Stomach smooth muscle (tissue), 2 donors: ENCODE results near the gene ADCY7.

Experiments
- H3K27ac ChIP-seq: one replicate; pipeline ENCODE4 v1.7.0; 2013; ENCODE audit warnings: mild to moderate bottlenecking, low read length, inconsistent platforms
- H3K27me3 ChIP-seq, 2 donors: one replicate each; pipeline ENCODE4 v1.7.0; 2013; ENCODE audit warnings: low read length in 2 of 2; ENCODE audit not compliant: insufficient read depth in 2 of 2, control insufficient read depth in 1 of 2
- H3K36me3 ChIP-seq, 2 donors: one replicate each; pipeline ENCODE4 v1.7.0; 2013; ENCODE audit warnings: low read length in 2 of 2; ENCODE audit not compliant: control insufficient read depth in 2 of 2, insufficient read depth in 2 of 2
- H3K4me1 ChIP-seq: one replicate; pipeline ENCODE4 v1.7.0; 2013; ENCODE audit warnings: low read length; ENCODE audit not compliant: control insufficient read depth, insufficient read depth
- H3K4me3 ChIP-seq, 2 donors: one replicate each; pipeline ENCODE4 v1.7.0; 2013; ENCODE audit warnings: low read length in 2 of 2
- H3K9ac ChIP-seq, 2 donors: one replicate each; pipeline ENCODE4 v1.7.0; 2013; ENCODE audit warnings: low read length in 2 of 2, mild to moderate bottlenecking in 1 of 2
- H3K9me3 ChIP-seq, 2 donors: one replicate each; pipeline ENCODE4 v1.7.0; 2013; ENCODE audit warnings: low read length in 2 of 2; ENCODE audit not compliant: control insufficient read depth in 2 of 2
- donor health status: healthy.
- donor health status: Pancreatic carcinoma.

Gene ADCY7

GRCh38 chr16:50275098-50275415, 8.7 kb downstream of the ADCY7 start:
- no peak overlapping the region for H3K9ac ChIP-seq
- H3K27ac ChIP-seq, result no peak overlapping the region
- peak overlapping the region in 1 of 2 donors; percentile 40 for H3K4me3 ChIP-seq

GRCh38 chr16:50275428-50276325, 9.3 kb downstream of the ADCY7 start:
- H3K4me1 ChIP-seq, result peaks cover 3% of the 10 kb centered on the region
- no peak overlapping the region for H3K27ac ChIP-seq
- H3K9me3 ChIP-seq, result peaks cover 0 to 3% of the 10 kb centered on the region in 2 donors
- H3K27me3 ChIP-seq, result no peaks in the 10 kb centered on the region
- no peak overlapping the region for H3K4me3 ChIP-seq
- H3K9ac ChIP-seq, result no peak overlapping the region
- no peaks in the 10 kb centered on the region for H3K36me3 ChIP-seq

More at GRCh38 chr16:50275098-50275415, 8.7 kb downstream of the ADCY7 start:
- no peaks in the 10 kb centered on the region for H3K27me3 ChIP-seq
- H3K36me3 ChIP-seq, result no peaks in the 10 kb centered on the region
- H3K4me1 ChIP-seq, result peaks cover 3% of the 10 kb centered on the region
- H3K9me3 ChIP-seq, result no peaks in the 10 kb centered on the region

- no peaks in the 10 kb centered on the region for H3K36me3 ChIP-seq
- H3K4me1 ChIP-seq, result peaks cover 3% of the 10 kb centered on the region
- H3K9me3 ChIP-seq, result peaks cover 0 to 4% of the 10 kb centered on the region in 2 donors
- H3K9ac ChIP-seq, result no peak overlapping the region
- no peak overlapping the region for H3K4me3 ChIP-seq
- H3K27me3 ChIP-seq, result no peaks in the 10 kb centered on the region
- no peak overlapping the region for H3K27ac ChIP-seq
These were observed 9.9 kb downstream of the ADCY7 start for GRCh38 chr16:50276326-50276640.

- Histone ChIP-seq H3K27me3 (no peaks in the 10 kb centered on the region), H3K9ac (no peak overlapping the region), H3K36me3 (no peaks in the 10 kb centered on the region), H3K27ac (no peak overlapping the region), H3K9me3 (peaks cover 0 to 4% of the 10 kb centered on the region in 2 donors), H3K4me1 (peaks cover 3% of the 10 kb centered on the region), H3K4me3 (no peak overlapping the region)
These were observed 10.6 kb downstream of the ADCY7 start for GRCh38 chr16:50276801-50277555.

GRCh38 chr16:50278251-50278650, 11.9 kb downstream of the ADCY7 start:
- Histone ChIP-seq H3K9ac (no peak overlapping the region), H3K4me1 (peaks cover 3% of the 10 kb centered on the region), H3K9me3 (peaks cover 0 to 4% of the 10 kb centered on the region in 2 donors), H3K36me3 (no peaks in the 10 kb centered on the region), H3K4me3 (no peak overlapping the region), H3K27ac (no peak overlapping the region), H3K27me3 (no peaks in the 10 kb centered on the region)

- Histone ChIP-seq H3K27me3 (no peaks in the 10 kb centered on the region), H3K27ac (no peak overlapping the region), H3K36me3 (no peaks in the 10 kb centered on the region), H3K4me3 (no peak overlapping the region), H3K9me3 (peaks cover 0 to 4% of the 10 kb centered on the region in 2 donors), H3K9ac (no peak overlapping the region), H3K4me1 (peaks cover 7% of the 10 kb centered on the region)
These were observed 13.1 kb downstream of the ADCY7 start for GRCh38 chr16:50279504-50279865.

- Histone ChIP-seq H3K9ac (no peak overlapping the region), H3K27me3 (no peaks in the 10 kb centered on the region), H3K36me3 (no peaks in the 10 kb centered on the region), H3K27ac (no peak overlapping the region), H3K9me3 (peaks cover 0 to 4% of the 10 kb centered on the region in 2 donors), H3K4me3 (peak overlapping the region in 1 of 2 donors; percentile 3), H3K4me1 (peaks cover 14% of the 10 kb centered on the region)
These were observed 14.6 kb downstream of the ADCY7 start for GRCh38 chr16:50280932-50281331.

GRCh38 chr16:50281391-50282009, 15.1 kb downstream of the ADCY7 start:
- Histone ChIP-seq H3K9me3 (peaks cover 0 to 7% of the 10 kb centered on the region in 2 donors), H3K36me3 (no peaks in the 10 kb centered on the region), H3K27me3 (no peaks in the 10 kb centered on the region), H3K27ac (no peak overlapping the region), H3K9ac (no peak overlapping the region), H3K4me3 (peak overlapping the region in 1 of 2 donors; percentile 15), H3K4me1 (peaks cover 14% of the 10 kb centered on the region)

- Histone ChIP-seq H3K36me3 (no peaks in the 10 kb centered on the region), H3K9me3 (peaks cover 2 to 9% of the 10 kb centered on the region in 2 donors), H3K9ac (no peak overlapping the region), H3K4me1 (peaks cover 14% of the 10 kb centered on the region), H3K27ac (no peak overlapping the region), H3K4me3 (no peak overlapping the region), H3K27me3 (no peaks in the 10 kb centered on the region)
These were observed 15.7 kb downstream of the ADCY7 start for GRCh38 chr16:50282010-50282538.

- peaks cover 14% of the 10 kb centered on the region for H3K4me1 ChIP-seq
- H3K4me3 ChIP-seq, result no peak overlapping the region
- no peak overlapping the region for H3K27ac ChIP-seq
These were observed 16.7 kb downstream of the ADCY7 start for GRCh38 chr16:50282955-50283631.

More at GRCh38 chr16:50282955-50283631, 16.7 kb downstream of the ADCY7 start:
- Histone ChIP-seq H3K9ac (no peak overlapping the region), H3K9me3 (peaks cover 2 to 9% of the 10 kb centered on the region in 2 donors), H3K27me3 (no peaks in the 10 kb centered on the region), H3K36me3 (no peaks in the 10 kb centered on the region)
